GM12891 (cell line): ENCODE measurements around the gene ELF2.

ENCODE experiments used
- POLR2A ChIP-seq: IDR thresholded peaks from 2 replicates; pipeline ENCODE4 v1.6.1; 2011; ENCODE audit warnings: low read depth, low read length, control low read depth
- POLR2AphosphoS5 ChIP-seq: IDR thresholded peaks from 2 replicates; pipeline ENCODE4 v1.6.1; 2011; ENCODE audit warnings: low read depth, low read length, control low read depth
- POU2F2 ChIP-seq: IDR thresholded peaks from 2 replicates; pipeline ENCODE4 v1.6.1; 2011; ENCODE audit warnings: low read depth, mild to moderate bottlenecking, control low read depth, low read length, moderate library complexity
- TAF1 ChIP-seq: IDR thresholded peaks from 2 replicates; pipeline ENCODE4 v1.6.1; 2011; ENCODE audit warnings: low read depth, low read length, control low read depth

DNA sequence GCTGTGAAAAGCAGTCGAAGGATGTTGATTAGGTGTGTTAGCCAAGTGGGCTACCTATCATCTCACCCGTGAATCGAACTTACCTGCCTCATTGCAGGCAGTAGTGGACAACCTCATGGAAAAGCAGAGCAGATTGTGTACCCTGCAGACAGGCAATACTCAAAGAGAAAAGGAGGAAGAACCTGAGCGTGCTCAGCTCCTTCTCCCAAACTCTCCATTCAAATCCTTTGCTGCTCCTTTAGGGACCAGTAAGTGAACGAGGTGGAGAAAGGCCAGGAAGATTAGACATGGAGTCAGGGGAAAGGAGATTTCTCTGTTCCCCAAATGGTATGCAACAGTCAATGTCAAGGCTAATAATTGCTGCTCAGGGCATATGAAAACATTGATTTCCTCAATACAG, 45.2 kb upstream of the ELF2 start:
- TF ChIP-seq POLR2A (no peak), POLR2AphosphoS5 (no peak), POU2F2 (no peak), TAF1 (no peak)
